ENCODE measurements around the gene HPN. TPM values are rescaled to one million over a fixed set of nuclear protein-coding genes. Genes with fewer than 3 reads are reported as not detected.

Gene HPN
- total and polyA plus RNA-seq, 7 donors: 0.36 to 1.8 (median 0.66) TPM; not detected in 2

GRCh38 chr19:35114353-35115176 lies 73.0 kb downstream of the HPN start:
- TF ChIP-seq POLR2A (IDR thresholded peaks at IDR 0.05): peak in 1 of 2 donors; percentile 56
- TF ChIP-seq POLR2AphosphoS5 (IDR thresholded peaks at IDR 0.05): peak in 2 of 4 donors; percentile 16 to 36
- TF ChIP-seq EP300 (IDR thresholded peaks at IDR 0.05): no peak
- TF ChIP-seq CTCF (IDR thresholded peaks at IDR 0.05): peak; percentile 86 to 96 (median 94)
- intact Hi-C loops (cut with DNase I): loop anchor here (2.0 kb wide), 1 partner anchor 20 kb away; the partner anchor contains the start of gene LGI4

GRCh38 chr19:35115177-35115951 lies 73.8 kb downstream of the HPN start, which contains the start of gene FXYD3:
Gene FXYD3 (plus strand): TSS chr19:35115823. CDS start chr19:35119377, 3,554 bp downstream.
- Histone ChIP-seq H3K27me3 (peaks cover 0 to 5% (median 0%) of the 10 kb centered on the region in 3 donors), H3K27ac (peak within 1 kb of the TSS; percentile 55 to 67 (median 61)), H3K4me3 (peak within 1 kb of the TSS in 3 of 4 donors; percentile 30 to 38 (median 31)), H3K9me3 (no peaks in the 10 kb centered on the region), H3K4me1 (peaks cover 0 to 10% (median 9%) of the 10 kb centered on the region in 4 donors), H3K36me3 (no peaks in the 10 kb centered on the region)
- DNase-seq: peak; percentile 88
- 15 to 64% methylated on average over 14 of the region's 14 CpGs for WGBS, 2 donors
- TF ChIP-seq POLR2AphosphoS5 (IDR thresholded peaks at IDR 0.05): peak in 3 of 4 donors; percentile 7 to 71 (median 70)
- peak; percentile 13 to 70 for TF ChIP-seq POLR2A (IDR thresholded peaks at IDR 0.05)
- TF ChIP-seq EP300 (IDR thresholded peaks at IDR 0.05): no peak
- intact Hi-C loops (cut with DNase I): loop anchor here (2.0 kb wide), 1 partner anchor 19 kb away; the partner anchor contains the start of gene LGI4

More at GRCh38 chr19:35114353-35115176, 73.0 kb downstream of the HPN start:
- H3K27me3 ChIP-seq: peaks cover 0 to 5% (median 0%) of the 10 kb centered on the region in 3 donors
- 3 to 10% methylated on average over 23 of the region's 23 CpGs for WGBS, 2 donors
- peak overlapping the region; percentile 10 to 67 (median 54) for H3K27ac ChIP-seq
- peak overlapping the region in 3 of 4 donors; percentile 19 to 38 (median 30) for H3K4me3 ChIP-seq
- no peaks in the 10 kb centered on the region for H3K36me3 ChIP-seq
- peak; percentile 86 for DNase-seq
- H3K4me1 ChIP-seq: peaks cover 0 to 10% (median 9%) of the 10 kb centered on the region in 4 donors
- H3K9me3 ChIP-seq: no peaks in the 10 kb centered on the region

Other genes starting within 250 kb of the HPN start
- 1 to 10 TPM; 1.7 to 3.9 (median 1.9) TPM for gene ZNF30, start 114.8 kb upstream of the HPN start, total RNA-seq
- gene ZNF30, start 114.8 kb upstream of the HPN start, polyA plus RNA-seq: 1 to 10 TPM in 1 of 3 donors, under 1 TPM in 2; 0.46 to 1.8 (median 0.60) TPM
- 1 to 10 TPM; 3.1 to 6.4 (median 4.2) TPM for gene ZNF792, start 77.5 kb upstream of the HPN start, total RNA-seq
- 1 to 10 TPM; 1.4 to 3.0 (median 1.8) TPM for gene ZNF792, start 77.5 kb upstream of the HPN start, polyA plus RNA-seq
- 10 to 100 TPM; 27.1 to 58.9 (median 43.0) TPM for gene GRAMD1A, start 41.4 kb upstream of the HPN start, total RNA-seq
- gene GRAMD1A, start 41.4 kb upstream of the HPN start, polyA plus RNA-seq: 10 to 100 TPM in 2 of 3 donors, 1 to 10 TPM in 1; 5.1 to 41.1 (median 12.0) TPM
- 10 to 100 TPM in 1 of 4 donors, 1 to 10 TPM in 3; 3.0 to 10.0 (median 6.6) TPM for gene SCN1B, start 11.3 kb upstream of the HPN start, total RNA-seq
- gene SCN1B, start 11.3 kb upstream of the HPN start, polyA plus RNA-seq: 1 to 10 TPM; 4.5 to 9.6 (median 4.9) TPM
- gene FXYD3, start 74.1 kb downstream of the HPN start, total RNA-seq: 10 to 100 TPM in 2 of 4 donors, 1 to 10 TPM in 2; 3.7 to 15.3 (median 8.2) TPM
- 1,000 to 10,000 TPM; 2,472 to 3,333 (median 2,871) TPM for gene FXYD3, start 74.1 kb downstream of the HPN start, polyA plus RNA-seq
- 10 to 100 TPM; 29.0 to 47.1 (median 35.1) TPM for gene LGI4, start 93.3 kb downstream of the HPN start, total RNA-seq
- 10 to 100 TPM in 1 of 3 donors, 1 to 10 TPM in 2; 4.2 to 35.7 (median 9.0) TPM for gene LGI4, start 93.3 kb downstream of the HPN start, polyA plus RNA-seq
- gene FXYD1, start 97.1 kb downstream of the HPN start, total RNA-seq: 100 to 1,000 TPM in 1 of 4 donors, 10 to 100 TPM in 3; 39.1 to 107 (median 44.6) TPM
- 10 to 100 TPM in 2 of 3 donors, 1 to 10 TPM in 1; 6.0 to 57.7 (median 15.0) TPM for gene FXYD1, start 97.1 kb downstream of the HPN start, polyA plus RNA-seq
- gene FXYD7, start 101.5 kb downstream of the HPN start, total RNA-seq: 1 to 10 TPM in 1 of 4 donors, not detected in 3; 3.3 TPM
- gene FXYD7, start 101.5 kb downstream of the HPN start, polyA plus RNA-seq: 1 to 10 TPM in 1 of 3 donors, not detected in 2; 1.7 TPM
- 10 to 100 TPM; 20.1 to 32.4 (median 28.8) TPM for gene FXYD5, start 113.0 kb downstream of the HPN start, total RNA-seq
- 100 to 1,000 TPM in 1 of 3 donors, 10 to 100 TPM in 2; 18.5 to 102 (median 27.0) TPM for gene FXYD5, start 113.0 kb downstream of the HPN start, polyA plus RNA-seq
- gene FAM187B, start 187.0 kb downstream of the HPN start, total RNA-seq: not detected
- not detected for gene FAM187B, start 187.0 kb downstream of the HPN start, polyA plus RNA-seq
- gene LSR, start 207.3 kb downstream of the HPN start, total RNA-seq: 1 to 10 TPM in 3 of 4 donors, under 1 TPM in 1; 0.68 to 3.6 (median 2.3) TPM
- gene LSR, start 207.3 kb downstream of the HPN start, polyA plus RNA-seq: 100 to 1,000 TPM in 1 of 3 donors, 10 to 100 TPM in 2; 51.8 to 218 (median 61.9) TPM
- gene USF2, start 227.2 kb downstream of the HPN start, total RNA-seq: 100 to 1,000 TPM in 3 of 4 donors, 10 to 100 TPM in 1; 76.8 to 120 (median 102) TPM
- gene USF2, start 227.2 kb downstream of the HPN start, polyA plus RNA-seq: 10 to 100 TPM; 72.8 to 98.3 (median 76.3) TPM
- 1 to 10 TPM in 1 of 4 donors, not detected in 3; 3.1 TPM for gene HAMP, start 240.8 kb downstream of the HPN start, total RNA-seq
- under 1 TPM; under 0.01 to 0.92 (median 0.61) TPM for gene HAMP, start 240.8 kb downstream of the HPN start, polyA plus RNA-seq